Lung microvascular endothelial cell (primary cell): ENCODE results near the gene FCHSD2. TPM values are rescaled to one million over a fixed set of nuclear protein-coding genes. Genes with fewer than 3 reads are reported as not detected.
A peak's percentile ranks its signal among the peaks of the same experiment; 100 is the strongest.
"Not testable (repeated sequence)": the region's sequence is repeated elsewhere in the genome, so short reads cannot be mapped to it uniquely, and the experiment has no call there.

Experiments
- DNase-seq, 2 donors: peaks; one replicate each; pipeline versions ENCODE4 v3.0.0 to v3.0.0-alpha.2; 2010; ENCODE audit warnings: low read depth in 2 of 2
- total RNA-seq: library from RNA; depleted of rRNA; stranded (reverse); fragments of >200 nt; gene quantifications from 2 replicates; pipeline ENCODE4 v1.2.1, GENCODE V29; 2014

Gene FCHSD2
- total RNA-seq, 1 donor from 2014 or later: 15.9 TPM

GRCh38 chr11:72932132-72932570, 210.0 kb downstream of the FCHSD2 start:
- no peak for DNase-seq

GRCh38 chr11:72930008-72930407, 212.1 kb downstream of the FCHSD2 start:
- no peak for DNase-seq

- no peak for DNase-seq
Measured at GRCh38 chr11:72929256-72929655, 212.9 kb downstream of the FCHSD2 start.

- DNase-seq: no peak
Measured at GRCh38 chr11:72927380-72927779, 214.7 kb downstream of the FCHSD2 start.

- no peak for DNase-seq
Measured at GRCh38 chr11:72926076-72926475, 216.0 kb downstream of the FCHSD2 start.

GRCh38 chr11:72925656-72926055, 216.5 kb downstream of the FCHSD2 start:
- no peak for DNase-seq

GRCh38 chr11:72924568-72925190, 217.4 kb downstream of the FCHSD2 start:
- peak; percentile 71 to 77 for DNase-seq

- DNase-seq: peak; percentile 24 to 31
Measured at GRCh38 chr11:72921028-72921716, 220.9 kb downstream of the FCHSD2 start.

GRCh38 chr11:72920001-72920400, 222.1 kb downstream of the FCHSD2 start:
- DNase-seq: no peak

GRCh38 chr11:72918851-72919250, 223.3 kb downstream of the FCHSD2 start:
- DNase-seq: no peak

- no peak for DNase-seq
Measured at GRCh38 chr11:72912253-72912652, 229.9 kb downstream of the FCHSD2 start.

- DNase-seq: not testable (repeated sequence)
Measured at GRCh38 chr11:72909558-72910388, 232.3 kb downstream of the FCHSD2 start.

GRCh38 chr11:72908032-72908676, 234.0 kb downstream of the FCHSD2 start:
- DNase-seq: no peak

- no peak for DNase-seq
Measured at GRCh38 chr11:72904016-72904415, 238.1 kb downstream of the FCHSD2 start.

- DNase-seq: no peak
Measured at GRCh38 chr11:72901374-72901773, 240.7 kb downstream of the FCHSD2 start.

GRCh38 chr11:72900013-72900412, 242.1 kb downstream of the FCHSD2 start:
- no peak for DNase-seq

GRCh38 chr11:72899238-72899637, 242.9 kb downstream of the FCHSD2 start:
- DNase-seq: no peak

GRCh38 chr11:72897506-72897905, 244.6 kb downstream of the FCHSD2 start:
- DNase-seq: peak in 1 of 2 donors; percentile 3

- DNase-seq: no peak
Measured at GRCh38 chr11:72896431-72896830, 245.7 kb downstream of the FCHSD2 start.

- no peak for DNase-seq
Measured at GRCh38 chr11:72890881-72891280, 251.2 kb downstream of the FCHSD2 start.

GRCh38 chr11:72886619-72887018, 255.5 kb downstream of the FCHSD2 start:
- no peak for DNase-seq
